ENCODE data around the gene TMEM43.

The TMEM43 gene

GRCh38 chr3:14178247-14179113 is 53.6 kb downstream of the TMEM43 start, which contains the start of the genes LSM3 and XPC:
Gene LSM3, plus strand, starts transcription at chr3:14178817. Its CDS starts 44 bp downstream, at chr3:14178861.
Gene XPC, minus strand, starts transcription at chr3:14178601. Its CDS starts 33 bp downstream, at chr3:14178568.
- peak; percentile 98 for DNase-seq (ENCODE audit: low read depth)

- DNase-seq (ENCODE audit: low read depth): no peak
Measured at GRCh38 chr3:14179114-14179465, 54.2 kb downstream of the TMEM43 start.

GRCh38 chr3:14179795-14180194 is 54.9 kb downstream of the TMEM43 start:
- no peak for DNase-seq (ENCODE audit: low read depth)

- DNase-seq (ENCODE audit: low read depth): no peak
Measured at GRCh38 chr3:14181253-14181652, 56.4 kb downstream of the TMEM43 start.

- DNase-seq (ENCODE audit: low read depth): no peak
Measured at GRCh38 chr3:14183015-14183577, 58.2 kb downstream of the TMEM43 start.

- no peak for DNase-seq (ENCODE audit: low read depth)
Measured at GRCh38 chr3:14186854-14187458, 62.1 kb downstream of the TMEM43 start.

- no peak for DNase-seq (ENCODE audit: low read depth)
Measured at GRCh38 chr3:14188041-14188754, 63.3 kb downstream of the TMEM43 start.

All from amniotic epithelial cell (primary cell).